GM12872 (cell line): ENCODE results near the gene TRAPPC8.

Experiments
- TF ChIP-seq, protein P1 (sequence below): IDR thresholded peaks from 3 replicates; pipeline ENCODE4 v1.5.1; 2011; ENCODE audit warnings: low read depth, mild to moderate bottlenecking, low read length, moderate library complexity; ENCODE audit not compliant: insufficient read depth

TRAPPC8 gene

DNA sequence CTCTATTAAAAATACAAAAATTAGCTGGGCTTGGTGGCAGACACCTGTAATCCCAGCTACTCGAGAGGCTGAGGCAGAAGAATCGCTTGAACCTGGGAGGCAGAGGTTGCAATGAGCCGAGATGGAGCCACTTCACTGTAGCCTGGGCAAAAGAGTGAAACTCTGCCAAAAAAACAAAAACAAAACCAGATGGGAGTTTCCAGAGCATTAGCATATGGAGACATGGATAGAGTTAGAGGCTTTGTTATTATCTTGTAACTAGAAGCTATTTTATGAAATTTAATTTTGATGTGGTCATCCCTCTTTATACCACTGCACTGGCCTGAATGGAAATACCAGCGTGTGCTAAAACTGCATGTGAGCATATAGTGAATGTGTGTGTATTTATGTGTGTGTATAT is 58.9 kb downstream of the TRAPPC8 start:
- TF ChIP-seq, protein P1, sequence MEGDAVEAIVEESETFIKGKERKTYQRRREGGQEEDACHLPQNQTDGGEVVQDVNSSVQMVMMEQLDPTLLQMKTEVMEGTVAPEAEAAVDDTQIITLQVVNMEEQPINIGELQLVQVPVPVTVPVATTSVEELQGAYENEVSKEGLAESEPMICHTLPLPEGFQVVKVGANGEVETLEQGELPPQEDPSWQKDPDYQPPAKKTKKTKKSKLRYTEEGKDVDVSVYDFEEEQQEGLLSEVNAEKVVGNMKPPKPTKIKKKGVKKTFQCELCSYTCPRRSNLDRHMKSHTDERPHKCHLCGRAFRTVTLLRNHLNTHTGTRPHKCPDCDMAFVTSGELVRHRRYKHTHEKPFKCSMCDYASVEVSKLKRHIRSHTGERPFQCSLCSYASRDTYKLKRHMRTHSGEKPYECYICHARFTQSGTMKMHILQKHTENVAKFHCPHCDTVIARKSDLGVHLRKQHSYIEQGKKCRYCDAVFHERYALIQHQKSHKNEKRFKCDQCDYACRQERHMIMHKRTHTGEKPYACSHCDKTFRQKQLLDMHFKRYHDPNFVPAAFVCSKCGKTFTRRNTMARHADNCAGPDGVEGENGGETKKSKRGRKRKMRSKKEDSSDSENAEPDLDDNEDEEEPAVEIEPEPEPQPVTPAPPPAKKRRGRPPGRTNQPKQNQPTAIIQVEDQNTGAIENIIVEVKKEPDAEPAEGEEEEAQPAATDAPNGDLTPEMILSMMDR = no peak

DNA sequence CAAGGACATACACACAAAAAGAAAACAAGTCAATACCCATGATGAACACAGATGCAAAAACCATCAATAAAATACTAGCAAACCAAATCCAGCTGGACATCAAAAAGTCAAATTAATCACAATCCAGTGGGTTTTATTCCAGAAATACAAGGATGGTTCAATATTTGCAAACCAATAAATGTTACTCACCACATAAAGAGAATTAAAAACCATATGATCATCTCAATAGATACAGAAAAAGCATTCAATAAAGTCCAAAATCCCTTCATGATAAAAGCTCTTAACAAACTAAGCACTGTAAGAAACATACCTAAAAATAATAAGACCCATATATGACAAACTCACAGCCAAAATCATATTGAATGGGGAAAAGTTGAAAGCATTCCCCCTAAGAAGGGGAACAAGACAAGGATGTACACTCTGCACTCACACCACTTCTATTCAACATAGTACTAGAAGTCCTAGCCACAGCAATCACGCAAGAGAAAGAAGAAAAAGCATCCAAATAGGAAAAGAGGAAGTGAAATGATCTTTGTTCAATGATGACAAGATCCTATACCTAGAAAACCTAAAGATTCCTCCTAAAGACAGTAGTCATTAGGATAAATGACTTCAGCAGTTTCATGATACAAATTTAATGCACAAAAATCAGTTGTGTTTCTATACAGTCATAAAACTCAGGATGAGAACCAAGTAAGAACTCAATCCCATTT is 62.6 kb downstream of the TRAPPC8 start:
- TF ChIP-seq, protein P1 = no peak

DNA sequence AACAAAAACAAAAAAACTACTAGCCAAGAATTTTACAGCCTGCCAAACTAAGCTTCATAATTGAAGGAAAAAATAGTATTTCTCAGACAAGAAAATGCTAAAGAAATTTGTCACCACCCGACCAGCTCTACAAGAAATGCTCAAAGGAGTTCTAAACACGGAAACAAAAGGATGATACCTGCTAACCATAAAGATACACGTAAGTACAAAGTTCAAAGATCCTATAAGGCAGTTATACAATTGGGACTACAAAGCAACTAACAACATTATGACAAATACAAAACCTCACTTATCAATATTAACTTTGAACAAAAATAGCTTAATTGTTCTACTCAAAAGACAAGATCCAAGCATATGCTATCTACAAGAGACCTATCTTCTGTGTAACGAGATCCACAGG is 64.6 kb downstream of the TRAPPC8 start:
- TF ChIP-seq, protein P1 = no peak

DNA sequence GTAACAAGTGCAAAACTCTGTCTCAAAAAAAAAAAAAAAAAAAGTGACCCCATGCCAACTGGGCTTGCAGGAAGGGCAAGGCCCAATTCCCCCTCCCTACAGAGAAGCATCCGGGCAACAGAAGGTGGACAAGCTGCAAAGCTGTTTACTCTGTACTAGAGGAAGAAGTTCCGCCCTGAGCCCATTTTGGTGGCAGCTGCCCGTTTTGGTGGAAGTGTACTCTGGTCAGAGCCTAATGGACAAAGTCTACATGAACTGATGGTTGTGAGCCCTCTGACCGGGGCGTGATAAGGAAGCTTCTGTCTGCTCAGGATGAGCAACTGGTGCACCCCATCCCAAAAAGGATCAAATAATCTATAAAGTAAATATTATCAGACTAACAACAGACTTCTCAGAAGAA is 65.0 kb downstream of the TRAPPC8 start:
- TF ChIP-seq, protein P1 = no peak

DNA sequence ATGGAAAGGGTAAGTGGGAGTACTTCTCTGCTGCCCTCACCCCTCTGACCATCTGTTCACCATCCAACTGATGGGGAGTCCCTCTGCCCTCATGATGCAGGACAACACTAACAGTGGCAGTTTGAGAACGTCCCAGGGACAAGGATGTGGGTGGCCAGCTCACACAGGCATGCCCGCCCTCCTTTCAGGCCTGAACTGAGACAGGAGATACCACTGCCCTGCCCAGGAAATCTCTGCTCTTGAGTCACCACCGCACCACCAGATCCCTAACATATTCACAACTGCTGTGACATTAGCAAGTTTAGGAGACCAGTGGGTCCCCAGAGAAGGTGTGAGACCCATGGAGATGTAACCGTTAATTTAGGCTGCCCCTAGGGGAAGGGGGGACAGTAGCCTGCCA is 66.2 kb downstream of the TRAPPC8 start:
- TF ChIP-seq, protein P1 = no peak

DNA sequence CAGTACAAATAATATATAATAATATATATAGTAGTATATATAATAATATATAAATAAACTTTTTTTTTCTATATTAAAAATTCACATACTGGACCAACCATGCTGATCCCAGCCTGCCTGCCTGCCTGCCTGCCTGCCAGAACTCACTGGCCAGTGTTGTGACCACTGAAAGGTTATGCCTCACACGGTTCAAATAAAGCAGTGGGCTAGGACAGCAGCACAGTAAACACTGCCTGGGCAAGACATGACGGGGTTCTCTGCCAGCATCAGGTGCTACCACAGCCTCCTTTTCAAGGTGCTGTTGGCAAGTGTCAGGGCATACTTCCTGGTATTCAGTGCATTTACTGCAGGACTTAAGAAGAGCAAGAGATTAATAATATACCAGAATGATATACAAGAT is 67.6 kb downstream of the TRAPPC8 start:
- TF ChIP-seq, protein P1 = no peak

DNA sequence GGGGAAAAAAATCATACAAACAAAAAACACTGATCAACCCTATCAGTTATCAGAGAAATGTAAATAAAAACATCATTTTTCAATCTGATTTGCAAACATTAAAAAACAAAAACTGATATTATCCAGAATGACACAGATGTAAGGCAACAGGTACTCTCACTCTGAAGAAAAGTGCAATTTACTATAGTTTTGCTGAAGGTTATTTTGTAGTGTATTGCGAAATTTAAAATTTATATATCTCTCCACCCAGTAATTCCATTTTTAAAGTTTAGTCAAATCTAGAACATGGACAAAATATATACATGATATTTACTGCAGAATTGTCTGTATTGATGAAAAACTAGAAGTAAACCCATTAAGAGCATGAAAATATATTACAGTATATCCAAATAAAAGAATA is 79.8 kb downstream of the TRAPPC8 start:
- TF ChIP-seq, protein P1 = no peak
